Left lobe of liver (tissue), 2 donors: ENCODE measurements around the gene TRIM66. TPM values are rescaled to one million over a fixed set of nuclear protein-coding genes. Genes with fewer than 3 reads are reported as not detected.

Experiments
- ATAC-seq: fragments of 200-7000 bp; cut with Tn5 transposase; one replicate; pipeline ENCODE4 v1.9.1; 2020; ENCODE audit warnings: mild to moderate bottlenecking, moderate library complexity
- DNase-seq: peaks from one replicate; pipeline ENCODE4 v3.0.0-alpha.2; 2020; ENCODE audit warnings: low spot score
- total RNA-seq: library from RNA; stranded (reverse); gene quantifications from one replicate; pipeline ENCODE4 v1.2.1, GENCODE V29; 2021
- donor health status: DM: no; HTN: no; CAD: no; lungs with moderate emphysema.
- donor health status: DM: no; HTN: yes; CAD: no.

Gene TRIM66
- total RNA-seq, 1 donor from 2014 or later: 13.3 TPM

GRCh38 chr11:8613036-8613435, 69.4 kb downstream of the TRIM66 start:
- DNase-seq (no peak), ATAC-seq (no peak)

GRCh38 chr11:8612522-8612921, 69.9 kb downstream of the TRIM66 start:
- ATAC-seq (no peak), DNase-seq (no peak)

DNA sequence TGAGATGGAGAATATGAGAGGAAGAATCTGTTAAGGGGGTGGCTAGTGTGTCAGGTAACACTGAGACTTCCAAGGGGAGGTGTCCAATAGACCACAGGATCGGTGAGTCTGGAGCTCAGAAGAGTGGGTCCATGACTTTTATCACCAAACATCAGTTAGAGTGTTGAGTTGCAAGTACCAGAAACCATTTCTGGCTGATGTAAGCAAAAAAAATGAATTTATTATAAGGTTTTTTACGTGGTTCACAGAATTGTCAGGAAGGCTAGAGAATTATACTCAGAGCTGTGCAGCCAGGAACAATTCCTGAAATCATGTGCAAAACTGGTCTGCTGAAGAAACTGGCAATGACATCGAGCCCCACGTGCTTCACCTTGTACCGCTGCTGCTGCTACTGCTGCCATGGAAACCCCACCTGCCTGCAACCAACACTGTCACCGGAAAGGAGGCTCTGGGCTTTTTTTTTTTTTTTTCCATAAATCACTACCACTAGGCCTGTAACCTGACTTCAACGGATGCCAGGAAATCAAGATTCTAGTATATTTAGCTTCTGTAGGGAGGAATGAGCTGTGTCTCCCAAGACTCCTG, 71.8 kb downstream of the TRIM66 start:
- no peak for DNase-seq
- no peak for ATAC-seq

DNA sequence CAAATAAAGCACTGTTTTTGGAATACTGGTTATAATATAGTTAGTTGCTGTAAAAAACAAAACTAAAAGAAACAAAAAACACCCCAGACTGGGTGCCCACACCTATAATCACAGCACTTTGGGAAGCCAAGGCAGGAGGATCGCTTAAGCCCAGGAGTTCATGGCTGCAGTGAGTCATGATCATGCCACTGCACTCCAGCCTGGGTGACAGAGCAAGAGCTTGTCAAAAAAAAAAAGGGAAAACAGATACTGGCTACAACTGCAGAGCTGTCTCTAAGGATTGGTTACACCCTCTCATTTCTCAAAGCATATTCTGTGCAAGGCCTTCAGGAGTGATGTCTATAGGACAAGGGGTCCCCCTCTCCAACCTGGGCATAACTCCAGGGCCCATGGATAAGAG, 73.8 kb downstream of the TRIM66 start:
- DNase-seq (no peak), ATAC-seq (no peak)

- no peak for DNase-seq
- ATAC-seq: no peak
These were observed 76.4 kb downstream of the TRIM66 start for GRCh38 chr11:8605971-8606563.

GRCh38 chr11:8604078-8604723, 78.3 kb downstream of the TRIM66 start:
- ATAC-seq: peak; percentile 88
- DNase-seq: no peak

DNA sequence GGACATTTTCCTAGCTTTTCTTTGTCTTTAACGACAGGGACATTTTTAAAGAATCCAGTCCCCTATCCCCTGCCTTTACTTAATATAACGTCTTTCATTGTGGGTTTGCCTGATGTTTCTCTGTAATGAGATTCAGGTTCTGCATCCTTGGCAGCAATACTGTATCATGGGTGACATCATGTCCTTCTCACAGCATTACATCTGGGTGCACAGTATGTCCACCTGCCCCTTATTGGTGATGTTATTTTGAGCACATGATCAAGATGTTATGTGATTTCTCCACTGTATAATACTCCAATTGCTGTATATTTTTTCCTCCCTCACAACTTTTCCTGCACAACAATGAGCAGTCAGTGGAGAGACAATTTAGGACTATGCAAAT, 78.8 kb downstream of the TRIM66 start:
- ATAC-seq: no peak
- no peak for DNase-seq

GRCh38 chr11:8601376-8602133, 80.9 kb downstream of the TRIM66 start:
- DNase-seq: no peak
- ATAC-seq: no peak

- ATAC-seq (no peak), DNase-seq (no peak)
These were observed 84.0 kb downstream of the TRIM66 start for GRCh38 chr11:8598506-8598905.

- ATAC-seq: no peak
- no peak for DNase-seq
These were observed 85.3 kb downstream of the TRIM66 start for GRCh38 chr11:8597182-8597581.

DNA sequence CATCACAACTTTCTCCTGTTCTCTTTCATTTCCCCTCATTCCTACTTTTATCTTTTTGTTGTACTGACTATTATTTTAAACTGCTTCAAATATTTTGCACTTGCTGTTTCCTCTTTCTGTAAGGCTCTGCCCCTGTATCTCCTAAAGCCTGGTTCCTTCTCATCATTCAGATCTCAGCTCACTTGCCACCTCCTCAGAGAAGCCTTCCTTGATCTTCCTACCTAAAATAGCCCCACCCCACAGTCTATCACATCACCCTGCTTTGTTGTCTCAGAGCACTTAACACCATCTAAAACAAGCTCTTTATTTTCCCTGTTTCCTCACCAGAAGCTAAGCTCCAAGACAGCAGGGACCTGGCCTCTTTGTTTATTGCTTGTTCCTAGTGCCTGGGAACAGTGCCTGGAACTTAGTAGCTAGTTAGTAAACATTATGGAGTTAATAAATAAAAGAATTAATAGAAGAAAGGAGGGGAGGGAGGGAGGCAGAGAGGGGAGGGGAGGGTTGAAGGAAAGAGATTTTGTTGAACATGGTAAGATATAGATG, 85.9 kb downstream of the TRIM66 start:
- ATAC-seq (no peak), DNase-seq (no peak)

DNA sequence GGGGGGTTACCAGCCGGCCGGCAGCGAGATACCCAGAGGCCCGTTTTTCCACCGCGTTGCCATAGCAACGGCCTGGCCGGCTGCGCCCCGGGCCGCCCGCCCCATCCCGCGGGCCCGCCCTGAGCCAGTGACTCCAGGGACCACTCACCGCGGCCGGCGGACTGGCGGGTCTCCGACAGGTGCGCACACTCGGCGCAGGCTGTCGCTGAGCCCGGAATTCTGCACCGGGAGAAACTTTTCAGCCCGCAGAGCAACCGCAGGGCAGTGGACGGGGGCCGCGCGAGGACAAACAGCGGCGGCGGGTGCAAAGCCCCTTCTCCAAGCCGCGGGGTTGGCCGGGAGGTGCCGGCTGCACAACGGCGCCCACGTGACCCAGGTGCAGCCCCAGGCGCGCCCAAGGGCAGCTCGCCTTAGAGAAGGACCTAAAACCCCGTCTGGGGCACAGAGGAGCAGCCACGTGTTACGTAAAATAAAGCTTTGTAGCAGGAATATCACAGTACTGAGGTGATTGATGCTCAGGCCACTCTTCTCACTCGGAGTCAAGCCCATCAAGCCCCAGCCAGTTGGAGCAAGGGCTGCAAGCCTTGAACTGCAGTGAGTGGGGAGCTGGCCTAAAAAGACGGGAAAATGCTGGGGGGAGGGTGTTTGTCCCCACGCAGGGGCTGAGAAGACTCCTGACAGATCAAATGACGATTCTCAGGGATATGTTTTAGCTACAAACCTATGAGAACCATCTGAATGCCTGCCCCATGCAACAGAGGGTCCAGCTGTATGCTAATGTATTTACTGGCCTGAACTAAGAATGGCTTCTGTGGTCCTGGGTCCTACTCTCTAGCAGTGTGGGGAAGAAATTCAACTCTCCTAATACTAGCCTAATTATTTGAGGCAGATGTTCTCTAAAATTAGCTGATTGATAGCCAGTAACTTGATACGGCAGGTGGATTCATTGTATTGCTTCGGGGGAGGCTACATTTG, 88.2 kb downstream of the TRIM66 start, which contains the start of gene STK33:
STK33 (minus strand) TSS at position 294 of the 975 bp plus-strand sequence. CDS start 119,323 bp downstream, outside the sequence.
- DNase-seq (no peak), ATAC-seq (peak; percentile 67)

- no peak for ATAC-seq
- DNase-seq: no peak
These were observed 89.0 kb downstream of the TRIM66 start for GRCh38 chr11:8593455-8593854.

DNA sequence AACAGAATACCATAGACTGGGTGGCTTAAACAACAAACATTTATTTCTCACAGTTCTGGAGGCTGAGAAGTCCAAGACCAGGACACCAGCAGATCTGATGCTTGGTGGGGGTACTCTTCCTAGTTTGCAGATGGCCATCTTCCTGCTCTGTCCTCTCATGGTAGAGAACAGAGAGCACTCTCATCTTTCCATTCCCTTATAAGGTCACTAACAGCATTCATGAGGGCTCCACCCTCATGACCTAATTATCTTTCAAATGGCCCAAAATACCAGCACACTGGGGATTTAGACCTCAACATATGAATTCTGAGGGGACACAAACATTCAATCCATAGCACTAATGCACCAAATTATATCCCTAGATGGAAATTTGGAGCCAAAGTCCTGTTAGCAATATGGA, 94.5 kb downstream of the TRIM66 start:
- ATAC-seq (no peak), DNase-seq (no peak)

GRCh38 chr11:8586805-8587204, 95.7 kb downstream of the TRIM66 start:
- no peak for DNase-seq
- no peak for ATAC-seq

GRCh38 chr11:8586184-8586583, 96.3 kb downstream of the TRIM66 start:
- ATAC-seq: no peak

GRCh38 chr11:8584511-8584910, 98.0 kb downstream of the TRIM66 start:
- DNase-seq: no peak
- ATAC-seq: no peak

More at GRCh38 chr11:8586184-8586583, 96.3 kb downstream of the TRIM66 start:
- no peak for DNase-seq

DNA sequence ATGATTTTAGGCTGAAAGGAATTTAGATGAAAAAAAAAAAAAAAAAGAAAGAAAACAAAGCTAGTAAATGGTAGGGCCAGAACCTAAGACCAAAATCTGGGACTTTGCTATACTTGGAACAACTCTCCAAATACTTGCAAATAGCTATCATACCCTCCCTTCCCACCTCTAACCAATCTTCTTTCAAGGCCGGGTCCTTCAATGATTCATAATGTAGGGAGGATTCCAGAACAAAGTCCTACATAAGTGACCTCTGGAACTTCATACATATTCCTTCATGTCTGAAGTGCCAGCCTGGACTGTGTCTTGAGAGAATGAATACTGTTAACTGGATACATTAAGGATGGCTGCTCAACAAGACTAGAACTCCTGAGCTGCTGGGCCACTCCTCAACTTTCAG, 98.4 kb downstream of the TRIM66 start:
- ATAC-seq (no peak), DNase-seq (no peak)

- DNase-seq: no peak
- ATAC-seq: no peak
These were observed 101.2 kb downstream of the TRIM66 start for GRCh38 chr11:8581300-8581699.
